HepG2 (cell line): ENCODE data around the gene HIRA. TPM values are rescaled to one million over a fixed set of nuclear protein-coding genes. Genes with fewer than 3 reads are reported as not detected.

Experiments
- ATAC-seq: fragments of 200-7000 bp; cut with Tn5 transposase; 3 replicates; pipeline ENCODE4 v1.9.1; 2020; ENCODE audit warnings: mild to moderate bottlenecking, moderate library complexity
- BruUV-seq: library from RNA; stranded (reverse); fragments of 400-500 nt; replicated peaks from 2 replicates; lab custom pipeline; 2021; lab: Mats Ljungman, UMichigan
- CTCF ChIA-PET: fragments of 300-600 bp; formaldehyde crosslinking; extraction: SDS; loops from one replicate; lab custom pipeline; 2021; ENCODE audit warnings: low total read pairs, inconsistent platforms, low intra/inter-chr PET ratio; lab: Yijun Ruan, JAX
- POLR2A ChIA-PET: fragments of 350-600 bp; sonication (Branson Sonifier 250); formaldehyde crosslinking; loops from one replicate; lab custom pipeline; 2020; ENCODE audit warnings: antibody characterized with exemption, inconsistent platforms; lab: Yijun Ruan, JAX
- DNase-seq: peaks from one replicate; pipeline ENCODE4 v3.0.0-alpha.2; 2015; ENCODE audit warnings: low spot score
- FAIRE-seq: peaks from 3 replicates; lab custom pipeline; 2011; peaks lifted over from hg19 to GRCh38; lab: Jason Lieb, UNC
- H2AFZ ChIP-seq: one replicate; pipeline ENCODE4 v1.6.1; 2011; ENCODE audit warnings: low read length, inconsistent platforms
- H3K27ac ChIP-seq: fragments of 300-600 bp; 3 replicates; pipeline ENCODE4 v1.8.0; 2011; ENCODE audit warnings: mixed run types, mild to moderate bottlenecking, mixed read lengths, low read length, inconsistent platforms; ENCODE audit not compliant: insufficient read depth; ENCODE audit errors: extremely low read length
- H3K27me3 ChIP-seq, 2 experiments: fragments of 200-600 bp in 1 of 2; 2 replicates in 1 of 2; 3 replicates in 1 of 2; pipeline versions ENCODE4 v1.6.0 to v1.8.0; 2011; ENCODE audit warnings: low read length in 2 of 2, mild to moderate bottlenecking in 2 of 2, moderate library complexity in 2 of 2, inconsistent platforms in 1 of 2; ENCODE audit not compliant: insufficient read depth in 2 of 2, control insufficient read depth in 1 of 2
- H3K36me3 ChIP-seq, 2 experiments: fragments of 200-600 bp in 1 of 2; replicated peaks in 1 of 2; 2 replicates in 1 of 2; 3 replicates in 1 of 2; pipeline versions ENCODE4 v1.5.1 to v1.8.0; 2011; ENCODE audit warnings: low read length in 2 of 2, inconsistent platforms in 1 of 2; ENCODE audit not compliant: insufficient read depth in 2 of 2, control insufficient read depth in 1 of 2
- H3K4me1 ChIP-seq: 2 replicates; pipeline ENCODE4 v1.5.1; 2012; ENCODE audit warnings: low read length, inconsistent platforms; ENCODE audit not compliant: insufficient read depth
- H3K4me2 ChIP-seq: 2 replicates; pipeline ENCODE4 v1.6.0; 2011; ENCODE audit warnings: low read depth, low read length, inconsistent platforms
- H3K4me3 ChIP-seq, 3 experiments: fragments of 200-600 bp in 1 of 3; sonication (generic), shearing (Covaris generic) in 1 of 3; replicated peaks in 1 of 3; 2 replicates each; pipeline ENCODE4 v1.5.1; 2011 to 2016; ENCODE audit warnings: low read length in 3 of 3, inconsistent platforms in 2 of 3, low read depth in 2 of 3, mild to moderate bottlenecking in 2 of 3, control low read depth in 1 of 3, mixed read lengths in 1 of 3; ENCODE audit not compliant: insufficient read depth in 1 of 3
- H3K79me2 ChIP-seq: one replicate; pipeline ENCODE4 v1.6.1; 2011; ENCODE audit warnings: low read length, inconsistent platforms; ENCODE audit not compliant: insufficient read depth
- H3K9ac ChIP-seq: 2 replicates; pipeline ENCODE4 v1.6.0; 2011; ENCODE audit warnings: mild to moderate bottlenecking, low read depth, low read length, inconsistent platforms; ENCODE audit not compliant: insufficient read depth
- H3K9me3 ChIP-seq: 2 replicates; pipeline ENCODE4 v1.5.1; 2012; ENCODE audit warnings: mild to moderate bottlenecking, low read length
- H4K20me1 ChIP-seq: 2 replicates; pipeline ENCODE4 v1.6.0; 2011; ENCODE audit warnings: inconsistent platforms, mild to moderate bottlenecking, low read length, moderate library complexity; ENCODE audit not compliant: insufficient read depth
- AGO2 ChIP-seq: fragments of 200-400 bp; formaldehyde crosslinking; optimal IDR thresholded peaks from 2 replicates; pipeline ENCODE3; 2017; ENCODE audit warnings: mild to moderate bottlenecking, low read depth, low read length, moderate library complexity
- BORCS8-MEF2B ChIP-seq: sonication (generic); formaldehyde crosslinking; IDR thresholded peaks from 2 replicates; pipeline ENCODE4 v1.8.0; 2022; ENCODE audit warnings: mild to moderate bottlenecking, missing genetic modification reagents
- SP5 ChIP-seq: IDR thresholded peaks from 2 replicates; pipeline ENCODE4 v1.6.1; 2016; ENCODE audit warnings: low read depth, borderline replicate concordance
- TFDP1 ChIP-seq: IDR thresholded peaks from 2 replicates; pipeline ENCODE4 v1.6.1; 2016; ENCODE audit warnings: missing compliant biosample characterization, missing genetic modification reagents, borderline replicate concordance
- ZBTB26 ChIP-seq: IDR thresholded peaks from 2 replicates; pipeline ENCODE4 v1.6.1; 2016; ENCODE audit warnings: missing compliant biosample characterization, missing genetic modification reagents, borderline replicate concordance
- ZNF260 ChIP-seq: sonication (generic); formaldehyde crosslinking; IDR thresholded peaks from 2 replicates; pipeline ENCODE4 v1.4.0; 2020; ENCODE audit warnings: missing genetic modification reagents, low read depth, mild to moderate bottlenecking, borderline replicate concordance
- ZNF775 ChIP-seq: sonication (generic); formaldehyde crosslinking; IDR thresholded peaks from 2 replicates; pipeline ENCODE4 v1.4.0; 2020; ENCODE audit warnings: missing genetic modification reagents, mild to moderate bottlenecking, moderate library complexity, borderline replicate concordance
- ZNF800 ChIP-seq: sonication (generic); formaldehyde crosslinking; IDR thresholded peaks from 2 replicates; pipeline ENCODE4 v1.4.0; 2020; ENCODE audit warnings: missing genetic modification reagents
- WGBS: methylation state at CpG from one replicate; pipeline ENCODE4 v1.1.6; 2017; ENCODE audit warnings: low lambda C conversion rate; 5-methylcytosine and 5-hydroxymethylcytosine counted together
- in situ Hi-C: cut with HindIII; loops from 2 replicates; pipeline ENCODE4 v1.10.0; 2017; ENCODE audit warnings: low pct_unique_long_range_greater_than_20kb; ENCODE audit not compliant: extremely low pct_ligation_motif_present
- intact Hi-C: fragments of 100-400 bp; cut with micrococcal nuclease; formaldehyde crosslinking; loops from one replicate; pipeline ENCODE4 v1.10.0; 2022; ENCODE audit not compliant: unreplicated experiment
- polyA plus RNA-seq, 8 experiments: library from polyadenylated mRNA; depleted of rRNA in 3 of 8; stranded (reverse) in 7 of 8; unstranded in 1 of 8; fragments of >200 nt; fragmentation: Illumina TruSeq in 4 of 8; extraction: Trizol in 4 of 8; gene quantifications; 2 replicates each; pipeline versions ENCODE4 v1.2.1 to v1.2.3, GENCODE V29; 2011 to 2016; ENCODE audit warnings: low read depth in 4 of 8, missing spikeins in 1 of 8, mixed read lengths in 1 of 8; ENCODE audit not compliant: insufficient read depth in 1 of 8
- total RNA-seq, 5 experiments: library from RNA; depleted of rRNA; stranded (reverse); fragments of >200 nt; fragmentation: Illumina TruSeq; extraction: Trizol; gene quantifications; 2 replicates each; pipeline ENCODE4 v1.2.3, GENCODE V29; 2016; ENCODE audit warnings: low read depth in 1 of 5

Gene HIRA
- total and polyA plus RNA-seq, 2 of the 13 experiments (the other 11 are each of a cell fraction or from before 2014, with no cell fraction given) = 21.5 to 29.2 TPM

GRCh38 chr22:19358703-19359553, 72.6 kb downstream of the HIRA start:
- H4K20me1 ChIP-seq = no peaks in the 10 kb centered on the region
- BruUV-seq = no TSS peak
- TF ChIP-seq AGO2 (peak; percentile 57), ZBTB26 (no peak)
- no peak for FAIRE-seq
- no peak overlapping the region for H3K27ac ChIP-seq
- no peaks in the 10 kb centered on the region for H3K9me3 ChIP-seq
- CTCF ChIA-PET = no interaction called here
- H3K4me1 ChIP-seq = no peaks in the 10 kb centered on the region
- H3K27me3 ChIP-seq = no peaks in the 10 kb centered on the region
- H3K4me3 ChIP-seq = no peak overlapping the region
- in situ Hi-C loops = no loop called here
- POLR2A ChIA-PET = no interaction called here
- WGBS = 91% methylated on average over 11 of the region's 13 CpGs
- intact Hi-C loops = no loop called here
- no peak for ATAC-seq
- no peak overlapping the region for H2AFZ ChIP-seq
- DNase-seq = no peak
- H3K79me2 ChIP-seq = no peaks in the 10 kb centered on the region
- H3K36me3 ChIP-seq = peaks cover 40 to 84% of the 10 kb centered on the region in 2 experiments
- no peak overlapping the region for H3K9ac ChIP-seq
- no peak overlapping the region for H3K4me2 ChIP-seq

GRCh38 chr22:19358195-19358594, 73.3 kb downstream of the HIRA start:
- no peaks in the 10 kb centered on the region for H3K27me3 ChIP-seq
- no peaks in the 10 kb centered on the region for H3K4me1 ChIP-seq
- no TSS peak for BruUV-seq
- H3K79me2 ChIP-seq = no peaks in the 10 kb centered on the region
- no peak for DNase-seq
- H4K20me1 ChIP-seq = no peaks in the 10 kb centered on the region
- no peak overlapping the region for H3K4me2 ChIP-seq
- intact Hi-C loops = no loop called here
- no peak for FAIRE-seq
- in situ Hi-C loops = no loop called here
- WGBS = no CpG with 5 or more reads among the region's 2 CpGs
- H3K9me3 ChIP-seq = no peaks in the 10 kb centered on the region
- ATAC-seq = no peak
- no peak overlapping the region for H3K27ac ChIP-seq
- POLR2A ChIA-PET = no interaction called here
- H3K4me3 ChIP-seq = no peak overlapping the region
- no peak overlapping the region for H3K9ac ChIP-seq
- TF ChIP-seq ZNF775 (CRISPR knock-in tag) = no peak
- TF ChIP-seq AGO2 = peak; percentile 5
- TF ChIP-seq SP5 (CRISPR knock-in tag) = no peak
- TF ChIP-seq TFDP1 = no peak
- TF ChIP-seq ZNF260 = no peak
- TF ChIP-seq ZNF800 = no peak
- no peak for TF ChIP-seq BORCS8-MEF2B (CRISPR knock-in tag)
- TF ChIP-seq, all 625 proteins: peak for 1
- Histone ChIP-seq H3K36me3 (peaks cover 43 to 86% of the 10 kb centered on the region in 2 experiments), H2AFZ (no peak overlapping the region)
- CTCF ChIA-PET = no interaction called here
